ENCODE data around the gene DNAJC1.
"Not testable (repeated sequence)": the region's sequence is repeated elsewhere in the genome, so short reads cannot be mapped to it uniquely, and the experiment has no call there.

The DNAJC1 gene

DNA sequence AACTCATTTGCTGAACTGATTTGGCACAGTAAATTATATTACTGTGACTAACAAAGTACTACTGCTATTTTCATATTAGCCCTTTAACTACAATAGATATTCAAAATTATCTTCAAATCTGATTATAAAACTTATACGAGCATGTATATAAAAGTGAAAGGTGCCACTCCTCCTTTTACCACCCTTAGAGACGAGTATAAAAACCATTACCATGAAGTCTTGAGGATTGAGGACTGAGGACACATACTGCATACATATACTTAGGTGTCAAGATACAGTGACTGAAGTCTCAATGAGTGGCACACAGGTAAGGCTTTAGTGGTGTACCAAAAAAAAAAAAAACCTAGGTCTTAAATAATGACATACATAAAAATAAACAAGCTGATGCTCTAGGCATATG, 98.6 kb downstream of the DNAJC1 start:
- DNase-seq (ENCODE audit: low spot score), result no peak

DNA sequence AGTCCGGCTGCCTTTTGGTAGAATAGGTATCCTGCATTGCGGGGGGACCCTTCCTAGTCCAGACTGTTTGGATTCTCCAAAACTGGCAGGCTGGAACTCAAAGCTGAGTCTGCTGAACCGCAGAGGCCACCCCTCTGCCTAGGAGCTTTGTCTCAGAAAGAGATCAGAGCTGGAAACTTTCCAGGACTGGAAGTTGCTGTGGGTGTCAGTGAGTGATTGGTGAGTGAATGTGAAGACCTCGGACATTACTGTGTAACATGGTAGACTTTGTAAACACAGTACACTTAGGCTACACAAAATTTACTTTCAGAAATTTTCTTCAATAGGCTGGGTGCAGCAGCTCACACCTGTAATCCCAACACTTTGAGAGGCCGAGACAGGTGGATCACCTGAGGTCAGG, 103.8 kb downstream of the DNAJC1 start:
- no peak for DNase-seq (ENCODE audit: low spot score)

DNA sequence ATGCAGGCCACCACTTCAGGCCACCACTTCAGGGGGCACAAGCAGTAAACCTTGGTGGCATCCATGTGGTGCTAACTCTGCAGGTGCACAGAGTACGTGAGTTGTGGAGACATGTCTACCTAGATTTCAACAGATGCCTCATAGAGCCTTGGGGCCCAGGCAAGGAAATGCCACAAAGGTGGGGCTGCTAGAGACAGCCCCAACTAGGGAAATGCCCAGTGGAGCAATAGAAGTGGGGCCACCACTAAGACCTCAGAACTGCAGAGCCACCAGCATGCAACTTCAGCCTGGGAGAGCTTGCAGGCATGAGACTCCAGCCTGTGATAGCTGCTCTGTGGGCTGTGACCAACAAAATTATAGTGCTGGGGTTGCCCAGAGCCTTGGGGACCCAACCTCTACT, 107.6 kb downstream of the DNAJC1 start:
- no peak for DNase-seq (ENCODE audit: low spot score)

DNA sequence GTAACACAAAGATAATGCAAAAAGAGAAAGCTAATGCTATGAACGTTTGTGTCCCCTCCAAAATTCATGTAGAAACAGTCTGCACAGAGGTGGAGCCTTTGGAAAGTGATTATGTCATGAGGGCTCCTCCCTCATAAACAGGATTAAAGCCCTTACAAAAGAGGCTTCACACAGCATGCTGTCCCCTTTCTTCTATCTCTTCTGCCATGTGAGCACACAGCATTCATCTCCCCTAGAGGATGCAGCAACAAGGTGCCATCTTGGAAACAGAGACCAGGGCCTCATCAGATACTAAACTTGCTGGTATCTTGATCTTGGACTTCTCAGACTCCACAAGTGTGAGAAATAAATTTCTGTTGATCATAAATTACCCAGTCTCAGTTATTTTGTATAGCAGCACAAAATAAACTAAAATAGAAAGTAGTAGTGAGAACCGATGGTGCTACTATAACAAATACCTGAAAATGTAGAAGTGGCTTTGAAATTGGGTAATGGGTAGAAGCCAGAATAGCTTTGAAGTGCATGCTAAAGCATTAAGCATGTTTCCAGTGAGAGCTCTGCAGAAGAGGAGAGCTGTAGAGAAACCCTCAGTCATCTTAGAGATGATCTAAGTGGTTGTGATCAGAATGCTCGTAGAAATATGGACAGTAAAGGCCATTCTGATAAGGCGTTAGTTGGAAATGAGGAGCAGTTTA, 108.7 kb downstream of the DNAJC1 start:
- DNase-seq (ENCODE audit: low spot score), result no peak

DNA sequence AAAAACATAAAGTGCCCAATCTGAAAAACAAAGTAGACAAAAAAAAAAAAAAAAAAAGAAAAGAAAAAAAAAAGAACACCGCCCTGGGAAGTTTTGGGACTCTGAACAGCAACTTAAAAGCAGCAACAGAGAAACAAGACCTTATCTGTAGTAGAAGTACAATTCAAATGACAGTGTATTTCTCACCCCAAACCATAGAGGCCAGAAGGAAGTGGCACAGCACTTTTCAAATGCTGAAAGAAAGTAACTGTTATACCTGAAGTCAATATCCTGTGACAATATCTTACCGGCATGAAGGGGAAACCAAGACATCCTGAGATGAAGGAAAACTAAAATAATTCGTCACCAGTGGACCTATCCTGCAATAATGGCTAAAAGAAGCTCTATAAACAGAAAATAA, 112.1 kb downstream of the DNAJC1 start:
- no peak for DNase-seq (ENCODE audit: low spot score)

DNA sequence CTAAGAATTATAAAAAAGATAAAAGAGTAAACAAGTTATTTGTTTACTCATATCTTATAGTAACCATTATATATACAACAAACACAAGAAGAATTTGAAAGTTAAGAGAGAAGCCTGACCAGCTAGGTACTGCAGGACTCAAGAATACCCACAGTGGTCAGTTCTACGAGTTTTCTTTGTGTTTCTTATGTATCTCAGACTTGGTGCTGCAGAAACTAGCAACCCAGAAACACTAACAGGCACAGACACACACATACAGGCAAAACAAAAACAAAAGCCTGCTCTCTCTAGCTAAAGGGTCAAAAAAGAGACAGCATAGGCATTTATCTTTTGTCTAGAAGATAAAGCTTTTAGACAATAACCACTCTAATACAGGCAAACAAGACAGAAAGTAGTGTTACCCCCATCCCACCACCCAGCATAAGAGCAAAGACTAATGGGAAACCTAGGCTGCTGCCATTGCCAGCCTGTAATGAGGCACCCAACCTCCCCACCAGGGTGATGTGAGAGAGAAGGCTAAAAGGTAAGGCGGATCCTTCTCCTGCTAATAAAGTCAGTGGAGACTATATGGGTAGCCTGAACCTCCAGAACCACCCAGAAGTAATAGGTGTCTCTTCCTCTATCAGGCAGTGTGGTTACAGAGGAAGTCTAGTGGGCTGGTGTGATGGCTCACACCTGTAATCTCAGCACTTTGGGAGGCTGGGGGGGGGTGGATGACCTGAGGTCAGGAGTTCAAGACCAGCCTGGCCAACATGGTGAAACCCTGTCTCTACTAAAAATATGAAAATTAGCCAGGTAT, 113.9 kb downstream of the DNAJC1 start:
- no peak for DNase-seq (ENCODE audit: low spot score)

DNA sequence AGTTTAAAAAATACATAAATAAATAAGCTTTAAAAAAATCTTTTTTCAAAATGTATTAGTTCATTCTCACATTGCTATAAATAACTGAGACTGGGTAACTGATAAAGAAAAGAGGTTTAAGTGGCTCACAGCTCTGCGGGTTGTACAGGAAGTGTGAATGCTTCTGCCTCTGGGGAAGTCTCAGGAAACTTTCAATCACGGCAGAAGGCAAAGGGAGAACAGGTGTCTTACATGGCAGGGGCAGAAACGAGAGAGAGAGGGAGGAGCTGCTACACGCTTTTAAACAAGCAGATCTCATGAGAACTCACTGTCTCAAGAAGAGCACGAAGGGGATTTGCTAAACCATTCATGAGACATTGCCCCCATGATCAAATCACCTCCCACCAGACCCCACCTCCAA, 114.6 kb downstream of the DNAJC1 start:
- DNase-seq (ENCODE audit: low spot score), result no peak

DNA sequence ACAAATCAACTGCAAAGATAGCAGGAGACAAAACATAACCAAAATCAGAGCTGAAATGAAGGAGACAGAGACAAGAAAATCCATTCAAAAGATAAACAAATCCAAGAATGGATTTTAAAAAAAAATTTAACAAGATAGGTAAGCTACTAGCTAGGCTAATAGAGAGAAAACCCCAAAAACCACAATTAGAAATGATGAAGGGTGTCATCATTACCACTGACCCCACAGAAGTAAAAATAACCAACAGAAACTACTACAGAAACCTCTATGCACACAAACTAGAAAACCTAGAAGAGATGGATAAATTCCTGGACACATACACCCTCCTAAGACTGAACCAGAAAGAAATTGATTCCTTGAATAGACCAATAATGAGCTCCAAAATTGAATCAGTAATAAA, 117.6 kb downstream of the DNAJC1 start:
- DNase-seq (ENCODE audit: low spot score), result no peak

DNA sequence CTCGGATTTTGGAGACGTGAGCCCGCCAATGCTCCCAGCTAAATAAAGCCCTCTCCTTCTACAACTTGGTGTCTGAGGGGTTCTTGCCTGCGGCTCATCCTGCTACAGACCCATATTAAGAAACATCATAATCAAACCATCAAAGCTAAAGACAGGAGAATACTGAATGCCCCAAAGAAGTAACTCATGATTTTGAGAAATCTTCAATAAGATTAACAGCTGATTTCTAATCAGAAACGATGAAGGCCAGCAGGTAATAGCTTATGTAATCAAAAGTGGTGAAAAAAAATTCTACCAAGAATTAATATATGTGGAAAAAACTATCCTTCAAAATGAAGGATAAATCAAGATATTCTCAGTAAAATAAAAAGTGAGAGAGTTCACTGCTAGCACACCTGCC, 130.3 kb downstream of the DNAJC1 start:
- no peak for DNase-seq (ENCODE audit: low spot score)

DNA sequence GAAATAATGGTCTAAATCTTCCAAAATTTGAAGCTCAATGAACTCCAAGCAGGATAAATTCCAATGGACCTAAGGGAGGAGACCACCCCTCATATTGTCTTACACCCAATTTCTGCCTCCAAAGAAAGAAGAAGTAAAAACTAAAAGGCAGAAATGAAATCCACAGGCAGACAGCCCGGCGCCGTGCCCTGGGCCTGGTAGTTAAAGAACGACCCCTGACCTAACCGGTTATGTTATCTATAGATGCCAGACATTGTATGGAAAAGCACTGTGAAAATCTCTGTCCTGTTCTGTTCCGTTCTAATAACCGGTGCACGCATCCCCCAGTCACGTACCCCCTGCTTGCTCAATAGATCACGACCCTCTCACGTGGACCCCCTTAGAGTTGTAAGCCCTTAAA, 130.8 kb downstream of the DNAJC1 start:
- DNase-seq (ENCODE audit: low spot score), result not testable (repeated sequence)

DNA sequence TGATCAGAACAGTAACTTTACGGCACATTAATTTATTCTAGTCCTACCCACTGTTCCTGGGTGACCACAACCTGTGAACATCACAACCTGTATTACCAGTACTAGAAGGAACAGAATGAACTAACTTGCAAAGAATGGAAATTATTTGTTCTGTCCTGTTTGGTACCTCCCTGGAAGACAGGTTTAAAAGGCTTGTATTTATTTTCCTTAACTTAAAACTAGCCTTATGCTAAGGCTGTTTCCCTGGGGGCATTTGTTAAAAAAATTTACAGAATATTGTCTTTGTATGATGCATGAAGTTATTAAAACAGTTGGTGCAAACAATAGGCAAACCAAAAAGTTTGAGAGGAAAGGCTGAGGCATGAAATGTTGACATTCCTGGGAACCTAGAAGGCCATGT, 132.7 kb downstream of the DNAJC1 start:
- no peak for DNase-seq (ENCODE audit: low spot score)

DNA sequence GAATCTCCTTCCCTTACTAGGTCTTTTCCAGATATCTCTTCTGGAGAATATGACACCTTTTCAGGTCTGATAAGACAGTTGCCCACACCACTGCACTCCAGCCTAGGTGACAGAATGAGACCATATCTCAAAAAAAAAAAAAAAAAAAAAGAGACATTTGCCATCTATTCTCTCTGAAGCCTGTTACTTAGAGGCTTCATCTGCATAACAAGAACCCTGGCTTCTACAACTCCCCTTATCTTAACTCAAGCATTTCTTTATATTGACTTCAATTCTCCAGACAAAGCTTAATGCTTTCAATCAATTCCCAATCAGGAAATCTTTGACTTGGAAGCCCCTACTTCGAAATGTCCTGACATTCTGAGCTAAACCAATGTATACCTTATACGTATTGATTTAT, 134.4 kb downstream of the DNAJC1 start:
- DNase-seq (ENCODE audit: low spot score), result not testable (repeated sequence)

DNA sequence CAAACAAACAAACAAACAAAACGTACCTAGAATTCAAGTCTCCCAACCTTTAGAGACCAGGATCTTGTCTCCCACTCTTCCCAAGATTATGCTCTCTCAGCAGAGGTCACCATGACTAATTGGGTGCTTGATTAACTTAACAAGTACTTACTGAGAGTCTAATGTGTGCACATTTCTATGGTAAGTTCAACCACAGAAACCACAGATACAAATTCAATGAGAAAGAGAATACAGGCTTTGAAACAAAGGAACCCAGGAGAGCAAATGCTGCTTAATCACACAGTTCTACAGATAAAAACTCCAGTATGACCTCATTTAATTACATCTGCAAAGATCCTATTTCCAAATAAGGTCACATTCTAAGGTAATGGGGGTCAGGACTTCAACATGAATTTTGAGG, 142.8 kb downstream of the DNAJC1 start:
- DNase-seq (ENCODE audit: low spot score), result no peak

DNA sequence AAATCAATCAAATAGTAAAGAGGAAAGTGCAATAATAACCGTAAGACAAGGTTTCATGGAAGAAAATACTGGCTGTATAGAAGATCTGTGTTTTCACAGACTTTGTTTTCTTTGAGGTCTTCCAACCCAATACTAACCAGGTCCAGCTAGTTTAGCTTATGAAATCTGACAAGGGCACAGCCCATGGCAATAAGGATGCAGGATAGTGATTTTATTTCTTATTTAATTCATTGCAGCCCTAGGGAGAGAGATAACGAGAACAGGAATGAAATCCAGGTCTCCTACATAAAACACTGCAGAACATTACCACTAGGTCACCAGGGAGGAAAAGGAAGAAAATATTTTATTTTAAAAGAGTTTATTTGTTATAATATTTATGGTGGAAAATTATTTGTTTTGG, 145.1 kb downstream of the DNAJC1 start:
- no peak for DNase-seq (ENCODE audit: low spot score)

DNA sequence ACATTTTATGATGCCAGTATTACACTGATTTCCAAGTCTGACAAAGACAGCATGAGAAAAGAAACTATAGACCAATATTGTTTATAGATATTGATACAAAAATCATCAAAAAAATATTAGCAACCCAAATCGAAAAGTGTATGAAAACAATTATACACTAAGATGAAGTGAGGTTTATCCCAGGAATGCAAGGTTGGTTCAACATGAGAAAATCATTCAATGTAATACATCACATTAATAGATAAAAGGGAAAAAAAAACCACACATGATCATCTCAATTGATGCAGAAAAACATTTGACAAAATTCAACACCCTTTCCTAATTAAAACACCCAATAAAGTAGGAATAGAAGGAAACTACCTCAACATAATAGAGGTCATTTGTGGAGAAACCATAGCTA, 153.9 kb downstream of the DNAJC1 start:
- DNase-seq (ENCODE audit: low spot score), result no peak

DNA sequence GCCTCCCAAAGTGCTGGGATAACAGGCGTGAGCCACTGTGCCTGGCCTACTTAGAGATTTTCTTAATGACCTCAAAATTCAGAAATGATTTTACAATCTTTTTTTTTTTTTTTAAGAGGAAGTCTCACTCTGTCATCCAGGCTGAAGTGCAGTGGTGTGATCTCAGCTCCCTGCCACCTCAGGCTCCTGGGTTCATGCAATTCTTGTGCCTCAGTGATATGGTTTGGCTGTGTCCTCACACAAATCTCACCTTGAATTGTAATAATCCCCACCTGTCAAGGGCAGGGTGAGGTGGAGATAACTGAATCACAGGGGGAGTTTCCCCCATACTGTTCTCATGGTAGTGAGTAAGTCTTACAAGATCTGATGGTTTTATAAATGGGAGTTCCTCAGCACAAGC, 159.9 kb downstream of the DNAJC1 start:
- no peak for DNase-seq (ENCODE audit: low spot score)

DNA sequence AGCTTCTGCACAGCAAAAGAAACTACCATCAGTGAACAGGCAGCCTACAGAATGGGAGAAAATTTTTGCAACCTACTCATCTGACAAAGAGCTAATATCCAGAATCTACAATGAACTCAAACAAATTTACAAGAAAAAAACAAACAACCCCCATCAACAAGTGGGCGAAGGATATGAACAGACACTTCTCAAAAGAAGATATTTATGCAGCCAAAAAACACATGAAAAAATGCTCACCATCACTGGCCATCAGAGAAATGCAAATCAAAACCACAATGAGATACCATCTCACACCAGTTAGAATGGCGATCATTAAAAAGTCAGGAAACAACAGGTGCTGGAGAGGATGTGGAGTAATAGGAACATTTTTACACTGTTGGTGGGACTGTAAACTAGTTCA, 162.3 kb downstream of the DNAJC1 start:
- DNase-seq (ENCODE audit: low spot score), result not testable (repeated sequence)

DNA sequence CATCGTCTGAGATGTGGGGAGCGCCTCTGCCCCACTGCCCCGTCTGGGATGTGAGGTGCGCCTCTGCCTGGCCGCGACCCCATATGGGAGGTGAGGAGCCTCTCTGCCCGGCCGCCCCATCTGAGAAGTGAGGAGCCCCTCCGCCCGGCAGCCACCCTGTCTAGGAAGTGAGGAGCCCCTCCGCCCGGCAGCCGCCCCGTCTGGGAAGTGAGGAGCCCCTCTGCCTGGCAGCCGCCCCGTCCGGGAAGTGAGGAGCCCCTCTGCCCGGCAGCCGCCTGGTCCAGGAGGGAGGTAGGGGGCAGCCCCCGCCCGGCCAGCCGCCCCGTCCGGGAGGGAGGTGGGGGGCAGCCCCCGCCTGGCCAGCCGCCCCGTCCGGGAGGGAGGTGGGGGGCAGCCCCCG, 166.0 kb downstream of the DNAJC1 start:
- not testable (repeated sequence) for DNase-seq (ENCODE audit: low spot score)

DNA sequence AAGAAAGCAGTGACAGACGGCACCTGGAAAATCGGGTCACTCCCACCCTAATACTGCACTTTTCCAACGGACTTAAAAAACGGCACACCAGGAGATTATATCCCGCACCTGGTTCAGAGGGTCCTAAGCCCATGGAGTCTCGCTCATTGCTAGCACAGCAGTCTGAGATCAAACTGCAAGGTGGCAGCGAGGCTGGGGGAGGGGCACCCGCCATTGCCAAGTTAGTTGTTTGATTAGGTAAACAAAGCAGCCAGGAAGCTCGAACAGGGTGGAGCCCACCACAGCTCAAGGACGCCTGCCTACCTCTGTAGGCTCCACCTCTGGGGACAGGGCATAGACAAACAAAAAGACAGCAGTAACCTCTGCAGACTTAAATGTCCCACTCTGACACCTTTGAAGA, 169.0 kb downstream of the DNAJC1 start:
- not testable (repeated sequence) for DNase-seq (ENCODE audit: low spot score)

DNA sequence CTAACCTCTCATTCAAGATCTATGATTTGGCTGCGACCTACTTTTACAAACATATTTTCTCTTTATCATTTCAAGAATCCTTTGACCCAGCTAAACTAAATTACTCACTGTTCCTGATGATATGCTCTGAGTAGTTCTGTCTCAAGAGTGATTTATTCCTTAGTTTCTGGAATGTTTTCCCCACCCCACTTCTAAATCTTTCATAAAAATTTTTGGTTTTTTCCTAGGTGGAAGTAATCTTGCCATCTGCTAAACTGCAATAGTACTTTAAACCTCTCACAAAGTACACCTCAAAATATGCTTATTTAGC, 170.8 kb downstream of the DNAJC1 start:
- no peak for DNase-seq (ENCODE audit: low spot score)

DNA sequence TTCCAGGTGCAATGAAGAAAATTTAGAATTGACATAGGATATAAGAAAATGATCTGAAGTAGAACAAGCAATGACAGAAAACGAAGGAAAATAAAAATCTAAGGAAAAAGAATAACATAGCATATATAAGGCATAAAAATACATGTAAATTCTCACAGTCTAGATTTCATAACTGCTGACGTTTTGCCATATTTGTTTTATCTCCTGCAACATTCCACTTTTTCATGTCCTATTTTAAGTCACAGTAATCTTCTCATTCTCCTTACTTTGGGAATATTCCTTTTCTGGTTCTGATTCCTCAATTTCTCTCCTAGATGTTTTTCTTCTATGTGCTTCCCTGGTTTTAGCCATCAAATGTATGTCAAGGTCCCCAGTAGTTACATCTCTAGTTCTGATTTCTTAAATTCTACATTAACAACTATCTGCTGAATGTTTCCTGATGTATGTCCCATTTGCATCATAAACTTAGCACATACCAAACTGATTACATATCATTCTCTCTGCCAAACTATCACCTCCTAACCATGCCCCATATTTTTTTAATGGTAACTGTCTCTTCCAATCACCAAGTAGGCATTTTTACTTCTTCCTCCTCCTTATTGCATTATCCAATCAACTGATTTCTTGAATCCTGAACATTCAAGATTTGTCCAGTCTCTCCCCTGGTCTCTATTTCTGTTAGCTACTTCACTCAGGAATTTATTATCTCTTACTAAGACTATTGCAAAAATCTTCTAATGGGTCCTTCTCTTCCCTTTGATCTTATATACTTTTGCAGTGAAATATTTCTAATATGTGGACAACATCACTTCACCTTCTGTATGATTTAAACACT, 171.3 kb downstream of the DNAJC1 start:
- no peak for DNase-seq (ENCODE audit: low spot score)

DNA sequence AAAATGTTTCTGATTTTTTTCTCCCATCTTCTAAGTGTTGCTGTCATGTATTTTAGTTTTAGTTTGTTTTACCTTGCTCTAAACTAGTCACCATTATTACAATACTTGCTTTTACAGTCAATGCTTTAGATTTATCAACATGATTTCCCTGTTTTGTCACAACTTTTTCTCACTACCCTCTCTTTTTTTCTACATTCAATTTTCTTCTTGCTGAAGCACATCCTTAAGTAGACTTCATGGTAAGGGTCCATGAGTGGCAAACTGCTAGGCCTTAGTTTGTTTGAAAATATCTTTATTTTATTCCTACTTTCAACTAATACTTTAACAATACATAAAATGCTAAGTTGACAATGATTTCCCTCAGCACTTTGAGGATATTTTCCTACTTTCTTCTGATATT, 173.5 kb downstream of the DNAJC1 start:
- no peak for DNase-seq (ENCODE audit: low spot score)

DNA sequence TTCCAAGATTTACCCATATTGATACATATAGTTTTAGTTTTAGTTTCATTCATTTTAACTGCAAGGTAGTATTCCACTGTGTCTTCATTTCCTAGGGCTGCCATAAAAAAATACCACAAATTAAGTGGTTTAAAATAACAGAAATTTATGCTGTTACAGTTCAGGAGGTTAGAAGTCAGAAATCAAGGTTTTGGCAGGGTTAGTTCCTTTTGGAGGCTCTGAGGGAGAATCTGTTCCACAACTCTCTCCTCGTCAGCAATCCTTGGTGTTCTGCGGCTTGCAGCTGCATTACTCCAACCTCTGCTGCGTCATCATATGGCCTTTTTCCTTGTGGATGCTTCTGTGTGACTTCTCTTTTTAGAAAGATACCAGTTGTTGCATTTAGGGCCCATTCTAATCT, 176.2 kb downstream of the DNAJC1 start:
- DNase-seq (ENCODE audit: low spot score), result no peak

All from AG20443 (cell line).